Stimulated activated CD4-positive, alpha-beta T cell treated with anti-CD3 and anti-CD28 coated beads, Interleukin-4, amount 100 ng/mL, for 1 hour (primary cell): ENCODE data around the gene RANGAP1.

Experiments
- DNase-seq: peaks from one replicate; pipeline ENCODE4 v3.0.0-alpha.2; 2020

RANGAP1 gene

GRCh38 chr22:41231369-41231768, 54.6 kb downstream of the RANGAP1 start:
- DNase-seq, result no peak

- no peak for DNase-seq
Observed at GRCh38 chr22:41230401-41230785, 55.6 kb downstream of the RANGAP1 start.

GRCh38 chr22:41229730-41230400, 56.1 kb downstream of the RANGAP1 start:
- no peak for DNase-seq

GRCh38 chr22:41229215-41229614, 56.8 kb downstream of the RANGAP1 start:
- no peak for DNase-seq

- no peak for DNase-seq
Observed at GRCh38 chr22:41226723-41227655, 59.0 kb downstream of the RANGAP1 start.

GRCh38 chr22:41223535-41223934, 62.5 kb downstream of the RANGAP1 start:
- DNase-seq, result no peak

- no peak for DNase-seq
Observed at GRCh38 chr22:41222846-41223507, 63.0 kb downstream of the RANGAP1 start.

GRCh38 chr22:41217553-41218157, 68.3 kb downstream of the RANGAP1 start:
- DNase-seq, result peak; percentile 35

- no peak for DNase-seq
Observed at GRCh38 chr22:41216984-41217383, 69.0 kb downstream of the RANGAP1 start.

GRCh38 chr22:41215926-41216325, 70.1 kb downstream of the RANGAP1 start:
- no peak for DNase-seq

- no peak for DNase-seq
Observed at GRCh38 chr22:41215409-41215808, 70.6 kb downstream of the RANGAP1 start.

- no peak for DNase-seq
Observed at GRCh38 chr22:41206719-41207118, 79.3 kb downstream of the RANGAP1 start.

- DNase-seq, result peak; percentile 98
Observed at GRCh38 chr22:41204992-41205900, 80.7 kb downstream of the RANGAP1 start, which contains the start of gene L3MBTL2. TSS of gene L3MBTL2 (plus strand) at chr22:41205312. CDS start at chr22:41205363, 51 bp downstream.

GRCh38 chr22:41204066-41204465, 81.9 kb downstream of the RANGAP1 start:
- no peak for DNase-seq

GRCh38 chr22:41203118-41203517, 82.9 kb downstream of the RANGAP1 start:
- no peak for DNase-seq

GRCh38 chr22:41201141-41201540, 84.8 kb downstream of the RANGAP1 start:
- DNase-seq, result no peak

GRCh38 chr22:41198027-41198580, 87.9 kb downstream of the RANGAP1 start:
- DNase-seq, result peak; percentile 63

- peak; percentile 86 for DNase-seq
Observed at GRCh38 chr22:41197038-41197972, 88.7 kb downstream of the RANGAP1 start.
